HG02885 (cell line): ENCODE results near the gene MCM6.
"Not testable (repeated sequence)": the region's sequence is repeated elsewhere in the genome, so short reads cannot be mapped to it uniquely, and the experiment has no call there.

Experiments
- ATAC-seq: cut with Tn5 transposase; IDR thresholded peaks from one replicate; pipeline ENCODE4 v1.9.1; 2021; ENCODE audit warnings: mild to moderate bottlenecking; ENCODE audit not compliant: unreplicated experiment, poor library complexity

MCM6 gene

DNA sequence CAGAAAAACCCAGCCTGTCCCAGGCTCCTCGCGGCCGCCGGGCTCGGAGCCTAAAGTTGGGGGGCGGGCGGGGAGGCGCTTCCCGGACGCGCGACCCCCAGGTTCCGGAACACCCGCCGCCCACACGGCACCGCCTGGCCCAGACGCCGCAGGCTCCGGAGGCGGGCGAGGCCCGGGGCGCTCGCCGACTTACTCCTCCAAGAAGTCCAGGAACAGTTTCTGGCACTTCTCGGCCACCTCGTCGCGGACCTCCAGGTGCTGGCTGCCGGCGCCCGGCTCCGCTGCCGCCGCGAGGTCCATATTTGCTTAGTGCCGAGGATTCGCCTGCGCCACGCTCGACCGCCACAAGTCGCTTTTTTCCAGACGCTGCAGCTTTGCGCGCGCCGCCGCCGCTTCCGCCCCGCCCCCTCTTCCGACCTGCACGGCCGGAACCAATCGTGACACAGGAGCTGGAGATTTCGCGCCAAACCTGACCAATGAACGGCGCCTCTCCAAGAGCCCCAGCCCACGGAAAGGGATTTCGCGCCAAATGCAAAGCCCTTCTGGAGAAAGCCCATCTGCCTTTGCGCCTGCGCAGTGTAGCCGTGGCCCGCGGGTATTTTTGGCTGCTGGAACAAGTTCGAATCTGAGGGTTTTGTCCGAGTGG, at the start of gene MCM6:
MCM6 (minus strand) TSS at position 378 of the 646 bp plus-strand sequence; CDS start at position 300, 78 bp downstream.
- ATAC-seq: peak; percentile 89

DNA sequence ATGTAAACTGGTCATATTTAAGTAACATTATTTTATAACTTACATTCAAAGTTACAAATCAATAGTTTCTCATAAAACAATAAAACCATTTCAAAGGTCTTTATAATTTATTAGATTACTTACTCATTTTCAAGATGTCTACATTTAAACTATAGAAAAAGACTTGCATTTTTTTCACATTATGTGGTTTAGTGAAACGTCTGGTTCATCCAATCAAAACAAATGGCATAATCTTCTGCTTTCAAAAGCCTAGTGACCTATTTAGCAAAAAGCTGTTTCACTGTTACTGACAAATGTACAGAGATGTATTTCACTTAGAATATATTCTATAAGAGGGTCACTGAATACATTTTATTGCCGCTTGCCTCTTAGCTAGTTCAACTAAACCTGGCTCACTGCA, 49.3 kb upstream of the MCM6 start:
- ATAC-seq: no peak

DNA sequence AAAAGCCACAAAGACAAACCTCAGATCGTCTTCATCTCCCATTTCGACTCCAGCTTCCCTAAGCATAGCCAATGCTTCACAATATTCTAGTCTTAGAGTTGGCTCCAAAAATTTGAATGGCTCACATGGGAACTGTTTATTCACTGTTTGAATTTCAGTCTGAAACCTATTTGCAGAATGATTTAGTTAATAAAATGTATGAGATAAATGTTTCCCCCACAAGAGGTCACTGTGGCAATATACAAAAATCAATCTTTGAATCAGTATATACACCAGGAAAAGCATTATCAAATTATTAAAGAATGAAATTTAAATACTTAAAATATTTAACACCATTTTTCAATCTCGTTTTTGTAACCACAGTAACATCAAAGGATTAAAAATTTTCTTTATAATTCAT, 40.0 kb upstream of the MCM6 start:
- ATAC-seq: no peak

DNA sequence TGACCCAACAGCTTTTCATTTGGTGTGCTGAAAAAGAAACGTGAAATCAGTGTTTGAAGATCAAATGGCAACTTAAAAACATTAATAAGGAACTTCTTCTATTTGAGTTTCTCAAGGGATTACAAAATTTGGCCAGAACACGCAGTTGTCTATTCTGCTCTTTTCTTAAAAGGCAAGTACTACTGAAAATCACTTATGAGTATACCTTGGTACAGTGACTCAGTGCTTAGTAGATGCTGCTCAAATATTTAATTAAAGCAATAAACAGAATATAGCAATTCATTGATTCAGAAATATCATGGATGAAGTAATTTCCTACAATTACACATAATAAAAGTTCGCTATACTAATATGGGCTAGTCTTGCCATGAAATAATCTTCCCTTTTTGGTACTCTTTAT, 38.2 kb upstream of the MCM6 start:
- no peak for ATAC-seq

DNA sequence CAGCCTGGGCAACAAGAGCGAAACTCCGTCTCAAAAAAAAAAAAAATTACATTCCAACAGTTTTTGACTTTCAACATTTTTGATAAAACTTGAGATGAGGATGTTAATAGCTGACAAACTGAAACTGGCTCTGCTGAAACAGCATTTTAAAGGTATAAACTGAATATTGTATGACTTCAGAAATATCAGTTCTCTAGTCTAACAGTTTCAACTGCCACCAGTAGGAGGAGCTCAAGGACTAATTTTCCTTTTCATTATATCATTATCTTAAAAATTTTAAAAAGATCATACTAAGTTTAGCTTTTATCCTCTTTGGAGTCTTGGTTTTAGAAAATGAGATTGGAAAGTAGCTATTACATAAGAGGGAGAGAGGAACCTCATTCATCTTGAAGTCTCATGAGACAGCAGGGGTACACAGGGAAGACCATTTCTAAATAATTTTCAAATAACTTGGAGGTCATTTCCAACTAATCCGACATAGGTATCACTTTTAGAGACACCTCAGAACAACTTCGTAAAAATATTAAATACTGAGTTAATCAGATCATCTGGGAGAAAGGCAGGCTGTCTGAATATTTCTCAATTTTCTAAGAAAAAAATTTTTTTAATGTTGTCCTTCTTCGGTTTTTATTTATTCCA, 37.6 kb upstream of the MCM6 start:
- no peak for ATAC-seq

DNA sequence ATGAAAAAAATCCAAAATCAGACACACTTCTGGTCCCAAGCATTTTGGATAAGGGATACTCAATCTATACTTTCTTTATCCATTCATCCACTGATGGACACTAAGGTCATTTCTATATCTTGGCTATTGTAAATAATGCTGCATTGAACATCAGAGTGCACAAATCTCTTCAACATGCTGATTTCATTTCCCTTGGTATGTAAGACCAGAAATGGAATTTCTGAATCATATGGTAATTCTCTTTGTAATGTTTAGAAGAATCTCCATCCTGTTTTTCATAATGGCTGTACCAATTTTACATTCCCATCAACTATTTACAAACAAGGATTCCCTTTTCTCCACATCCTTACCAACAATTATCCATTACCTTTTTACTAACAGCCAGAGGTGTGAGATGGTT, 33.7 kb upstream of the MCM6 start:
- no peak for ATAC-seq

DNA sequence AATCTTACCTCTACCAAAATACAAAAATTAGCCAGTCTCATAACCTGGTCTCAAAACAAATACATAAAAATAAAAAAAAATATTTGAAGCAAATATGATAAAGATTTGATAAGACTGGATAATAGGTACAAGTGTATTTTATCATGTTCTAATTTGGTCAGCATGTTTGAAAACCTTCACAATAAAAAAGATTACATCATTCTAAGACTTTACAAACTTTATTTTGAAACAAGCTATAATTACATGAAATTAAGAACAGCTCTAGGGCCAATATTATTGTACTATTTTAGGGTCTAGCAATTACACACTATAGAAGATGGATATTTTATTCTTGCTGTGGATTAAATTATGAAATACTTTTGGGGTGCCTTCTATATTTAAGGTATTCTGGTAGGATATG, 29.4 kb upstream of the MCM6 start:
- no peak for ATAC-seq

DNA sequence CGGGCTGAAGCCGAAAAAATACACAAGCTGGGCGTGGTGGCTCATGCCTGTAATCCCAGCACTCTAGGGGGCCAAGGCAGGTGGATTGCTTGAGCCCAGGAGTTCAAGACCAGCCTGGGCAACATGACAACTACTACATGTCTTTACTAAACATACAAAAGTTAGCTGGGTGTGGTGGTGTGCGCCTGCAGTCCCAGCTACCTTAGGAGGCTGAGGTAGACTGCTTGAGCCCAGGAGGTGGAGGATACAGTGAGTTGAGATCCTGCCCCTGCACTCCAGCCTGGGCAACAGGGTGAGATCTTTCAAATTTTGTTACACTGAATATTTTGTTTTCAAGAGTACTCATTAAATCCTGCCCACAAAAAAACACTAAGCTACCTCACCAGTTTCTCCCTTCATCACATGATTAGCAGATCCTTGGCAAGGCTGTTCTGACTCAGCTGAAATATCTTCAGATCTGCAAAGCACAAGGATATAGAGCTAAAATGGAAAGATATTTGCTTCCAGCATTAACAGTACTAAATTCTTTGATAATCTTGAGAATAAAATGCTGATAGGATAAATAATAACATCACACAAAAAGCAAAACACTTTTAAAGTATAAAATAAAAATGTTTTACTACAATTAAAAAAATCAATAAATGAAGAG, 28.2 kb upstream of the MCM6 start:
- ATAC-seq: no peak

DNA sequence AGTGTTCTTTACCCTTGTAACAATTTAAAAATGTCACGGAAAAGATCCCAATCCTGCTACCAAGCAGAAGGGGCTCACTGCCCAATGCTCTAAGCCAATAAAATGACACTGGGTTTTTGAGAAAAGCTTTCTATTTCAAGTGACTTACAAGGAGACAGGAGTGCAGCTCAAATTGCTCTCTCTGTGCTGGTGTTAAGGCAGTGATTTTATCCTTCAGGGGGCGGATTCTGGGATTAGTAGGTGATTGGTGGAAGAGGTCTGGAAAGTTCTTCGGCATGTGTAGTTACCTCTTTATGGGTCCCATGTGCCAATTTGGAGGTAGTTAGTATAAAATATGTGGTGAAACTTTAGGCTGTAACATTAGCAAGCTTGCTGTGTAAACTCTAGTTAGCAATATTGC, 27.4 kb upstream of the MCM6 start:
- no peak for ATAC-seq

DNA sequence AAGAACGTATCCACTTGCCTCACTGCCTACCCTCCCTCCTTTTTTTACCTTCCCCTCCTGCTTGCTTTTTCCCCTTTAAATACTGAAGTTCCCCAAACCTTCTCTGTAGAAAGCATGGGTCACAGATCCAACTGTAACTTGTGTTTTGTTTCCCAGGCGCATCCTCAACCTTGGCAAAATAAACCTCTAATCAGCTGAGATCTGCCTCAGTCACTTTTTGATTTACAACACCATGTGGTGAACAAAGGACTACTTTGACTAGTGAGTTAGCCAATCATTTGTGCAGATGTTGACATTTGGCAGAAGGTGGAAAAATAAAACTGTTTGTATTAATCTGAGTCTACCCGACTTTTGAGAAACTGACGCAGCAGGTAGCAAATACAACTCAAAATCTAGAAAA, 23.3 kb upstream of the MCM6 start:
- no peak for ATAC-seq

DNA sequence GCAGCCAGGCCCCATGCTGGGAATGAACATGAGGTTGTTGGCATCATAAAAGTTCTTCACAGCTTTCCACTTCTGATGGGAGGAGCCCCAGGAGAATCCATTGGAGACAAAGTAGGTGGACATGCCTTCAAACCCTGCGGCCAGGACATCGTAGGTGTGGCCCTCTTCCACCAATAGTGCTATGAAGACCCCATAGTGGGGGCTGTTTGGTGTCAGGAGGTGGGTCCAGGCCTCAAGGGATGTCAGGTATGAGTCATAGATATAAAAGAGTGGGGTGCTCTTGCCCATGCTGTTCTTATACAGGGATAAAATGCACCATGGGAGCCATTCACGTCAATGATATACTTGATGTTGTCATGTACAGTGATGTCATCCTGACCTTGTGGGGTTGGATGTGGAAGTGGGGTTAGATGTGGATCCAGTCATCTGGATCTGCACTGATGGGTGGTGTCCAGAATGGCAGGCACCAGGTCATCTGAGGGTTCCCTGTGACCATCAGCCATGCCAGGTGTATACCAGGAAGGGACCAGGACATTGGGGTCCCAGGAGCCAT, 22.1 kb upstream of the MCM6 start:
- no peak for ATAC-seq

DNA sequence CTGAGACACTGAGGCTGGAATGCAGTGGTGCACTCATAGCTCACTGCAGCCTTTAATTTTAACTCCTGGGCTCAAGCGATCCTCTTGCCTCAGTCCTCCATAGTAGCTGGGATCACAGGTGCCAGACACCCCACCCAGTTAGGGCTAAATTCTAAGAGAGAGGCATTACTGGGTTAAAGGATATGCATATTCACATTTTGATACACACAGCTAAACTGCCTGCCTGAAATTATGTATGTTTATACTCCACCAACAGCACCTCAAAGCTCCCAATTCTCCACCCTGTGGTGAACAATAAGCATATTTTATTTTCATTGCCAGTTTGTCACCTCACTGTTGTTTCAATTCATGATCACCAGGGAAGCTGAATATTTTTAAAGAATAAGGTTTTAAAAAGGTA, 18.7 kb upstream of the MCM6 start:
- no peak for ATAC-seq

DNA sequence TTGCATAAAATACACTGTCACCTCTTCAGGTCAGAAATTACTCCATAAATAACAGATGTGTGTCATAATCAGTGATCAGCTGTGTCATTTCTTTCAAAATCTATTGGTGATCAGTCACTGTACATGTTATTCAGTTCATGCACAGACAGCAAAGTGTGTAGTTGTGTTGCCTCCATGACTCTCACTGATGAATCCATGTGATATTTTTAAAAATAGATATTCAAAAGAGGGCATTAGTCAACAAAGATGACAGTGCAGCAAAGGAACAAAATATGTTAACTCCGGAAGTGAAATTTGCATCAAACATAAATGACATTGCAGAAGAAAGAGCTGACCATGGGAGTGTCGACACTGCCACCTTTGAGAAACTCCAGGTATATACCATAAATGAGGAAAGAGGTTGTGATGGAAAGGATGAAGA, 17.1 kb upstream of the MCM6 start:
- no peak for ATAC-seq

DNA sequence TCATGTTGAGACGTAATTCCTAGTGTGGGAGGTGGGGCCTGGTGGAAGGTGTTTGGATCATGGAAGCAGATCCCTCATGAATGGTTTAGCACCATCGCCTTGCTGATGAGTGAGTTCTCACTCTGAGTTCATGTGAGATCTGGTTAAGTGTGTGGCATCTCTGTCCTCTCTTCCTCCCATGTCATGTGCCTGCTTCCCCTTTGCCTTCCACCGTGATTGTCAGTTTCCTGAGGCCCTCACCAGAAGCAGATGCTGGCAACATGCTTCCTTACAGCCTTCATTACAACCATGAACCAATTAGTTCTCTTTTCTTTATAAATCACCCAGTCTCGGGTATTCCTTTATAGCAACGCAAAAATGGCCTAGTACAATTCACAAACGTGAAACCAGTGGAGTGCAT, 14.6 kb upstream of the MCM6 start:
- no peak for ATAC-seq

DNA sequence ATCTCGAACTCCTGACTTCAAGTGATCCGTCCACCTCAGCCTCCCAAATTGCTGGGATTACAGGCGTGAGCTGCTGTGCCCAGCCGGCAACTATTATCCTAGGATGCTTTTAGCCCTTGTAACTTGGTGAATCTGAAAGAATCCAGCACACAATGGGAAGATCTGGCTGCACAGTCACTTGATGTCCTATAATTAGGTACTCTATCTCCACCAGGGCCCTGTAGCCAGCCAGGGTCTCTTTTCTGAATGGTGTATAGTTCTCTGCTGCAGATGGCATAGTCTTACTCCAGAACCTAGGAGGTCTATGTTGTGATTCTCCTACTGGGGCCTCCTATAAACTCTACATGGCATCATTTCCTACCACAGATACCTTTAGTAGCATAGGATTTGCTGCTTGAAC, 13.9 kb upstream of the MCM6 start:
- no peak for ATAC-seq

DNA sequence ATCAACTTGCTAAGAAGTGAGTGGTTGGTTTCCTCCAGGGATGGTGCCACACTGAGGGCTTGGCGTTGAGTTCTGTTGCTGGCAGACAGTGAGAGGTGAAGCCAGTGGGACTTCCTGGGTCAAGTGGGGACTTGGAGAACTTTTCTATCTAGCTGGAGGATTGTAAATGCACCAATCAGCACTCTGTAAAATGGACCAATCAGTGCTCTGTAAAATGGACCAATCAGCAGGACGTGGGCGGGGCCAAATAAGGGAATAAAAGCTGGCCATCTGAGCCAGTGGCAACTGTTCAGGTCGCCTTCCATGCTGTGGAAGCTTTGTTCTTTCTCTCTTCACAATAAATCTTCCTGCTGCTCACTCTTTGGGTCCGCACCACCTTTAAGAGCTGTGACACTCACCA, 12.3 kb upstream of the MCM6 start:
- ATAC-seq: not testable (repeated sequence)

DNA sequence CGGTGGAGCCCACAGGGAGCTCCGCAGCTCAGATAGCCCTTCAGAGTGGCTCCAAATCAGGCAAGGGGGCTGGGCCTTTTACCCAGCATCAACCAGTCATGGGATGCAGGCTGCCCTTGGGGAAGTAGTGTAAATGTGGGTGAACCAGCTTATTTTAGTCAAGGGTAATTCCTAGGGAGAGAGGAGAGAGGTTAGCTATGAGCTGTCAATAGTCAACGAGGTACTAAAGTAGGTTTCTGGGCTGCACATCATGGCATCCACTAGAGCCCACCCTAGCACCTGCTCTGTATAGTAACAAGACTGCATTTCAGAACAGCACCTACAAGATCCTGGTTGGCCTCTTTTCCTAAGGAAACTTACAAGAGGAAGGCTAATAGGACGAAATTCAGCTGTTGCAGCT, 9.5 kb upstream of the MCM6 start:
- no peak for ATAC-seq

DNA sequence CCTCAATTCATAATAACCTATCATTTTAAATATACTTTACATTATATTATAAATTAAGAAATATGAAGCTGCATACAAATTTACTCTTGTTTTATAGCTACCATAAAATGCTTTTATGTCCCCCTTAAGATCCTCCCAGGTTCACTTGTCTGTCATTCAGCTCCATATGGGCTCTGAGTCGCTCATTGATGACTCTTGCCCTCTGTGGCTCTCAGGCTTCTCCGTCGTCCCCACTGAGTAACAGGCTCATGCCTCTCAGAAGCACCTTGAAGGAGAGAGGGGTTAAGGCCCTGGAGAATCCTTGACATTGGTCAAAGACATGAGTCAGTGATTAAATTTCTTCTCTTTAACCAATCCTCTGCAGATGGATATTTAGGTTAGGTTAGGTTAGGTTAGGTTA, 6.2 kb upstream of the MCM6 start:
- no peak for ATAC-seq

DNA sequence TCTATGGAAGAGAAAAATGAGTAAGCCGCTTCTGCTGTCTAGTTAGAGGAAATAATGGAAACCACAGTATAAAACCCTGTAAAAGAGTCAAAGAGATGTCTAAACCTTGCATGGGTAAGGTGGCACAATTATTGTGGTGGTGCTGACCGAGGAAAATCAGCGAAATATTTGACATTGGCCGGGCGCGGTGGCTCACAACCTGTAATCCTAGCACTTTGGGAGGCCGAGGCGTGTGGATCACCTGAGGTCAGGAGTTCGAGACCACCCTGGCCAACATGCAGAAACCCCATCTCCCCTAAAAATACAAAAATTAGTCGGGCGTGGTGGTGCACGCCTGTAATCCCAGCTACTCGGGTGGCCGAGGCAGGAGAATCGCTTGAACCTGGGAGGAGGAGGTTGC, 527 bp upstream of the MCM6 start:
- ATAC-seq: not testable (repeated sequence)

DNA sequence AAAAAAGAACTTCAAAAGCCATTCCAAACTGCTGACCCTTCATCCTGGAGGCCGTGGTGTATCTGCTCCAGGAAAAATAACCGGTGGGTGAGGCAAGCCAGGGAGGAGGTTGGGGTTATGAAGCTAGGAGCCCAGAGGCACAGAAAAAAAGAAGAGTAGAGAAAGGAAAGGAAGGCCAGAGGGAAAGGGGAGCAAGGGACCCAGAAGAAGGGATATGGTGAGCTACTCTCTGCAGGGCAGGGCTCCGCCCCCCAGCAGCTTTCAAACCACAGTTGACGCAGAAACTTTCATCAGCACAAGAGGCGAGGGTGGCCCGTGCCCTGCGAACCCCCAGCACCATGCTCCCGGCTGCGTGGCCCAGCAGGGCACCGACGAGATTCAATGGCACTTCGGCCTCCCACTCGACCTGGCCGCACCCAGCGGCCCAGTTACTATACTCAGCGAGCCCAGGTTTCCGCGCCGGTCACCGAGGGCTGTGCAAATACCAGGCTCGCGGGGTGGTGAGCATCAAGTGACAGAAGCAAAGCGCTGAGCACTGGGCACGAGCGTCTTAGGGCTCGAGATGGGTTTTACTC, 665 bp downstream of the MCM6 start:
- peak; percentile 65 for ATAC-seq

DNA sequence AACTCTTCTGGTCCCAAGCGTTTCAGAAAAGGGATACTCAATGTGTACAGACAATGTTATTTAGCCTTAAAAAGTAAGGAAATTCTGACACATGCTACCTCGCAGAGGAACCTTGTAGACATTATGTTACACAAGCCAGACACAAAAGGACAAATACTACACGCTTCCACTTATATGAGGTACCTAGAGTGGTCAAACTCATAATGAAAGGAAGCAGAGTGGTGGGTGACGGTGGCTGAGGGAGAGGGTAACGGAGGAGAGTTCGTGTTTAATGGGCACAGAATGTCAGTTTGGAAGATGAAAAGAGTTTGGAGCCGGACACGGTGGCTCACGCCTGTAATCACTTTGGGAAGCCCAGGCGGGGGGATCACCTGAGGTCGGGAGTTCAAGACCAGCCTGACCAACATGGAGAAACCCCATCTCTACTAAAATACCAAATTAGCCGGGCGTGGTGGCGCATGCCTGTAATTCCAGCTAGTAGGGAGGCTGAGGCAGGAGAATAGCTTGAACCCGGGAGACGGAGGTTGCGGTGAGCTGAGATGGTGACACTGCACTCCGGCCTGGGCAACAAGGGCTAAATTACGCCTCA, 1.4 kb downstream of the MCM6 start:
- no peak for ATAC-seq
